AG09319 (cell line): ENCODE results near the gene KLHL28.

Experiments
- DNase-seq: peaks from one replicate; pipeline ENCODE4 v3.0.0-alpha.2; 2010; ENCODE audit warnings: low read depth; ENCODE audit errors: extremely low read depth
- TF ChIP-seq, protein P1 (sequence below): IDR thresholded peaks from 2 replicates; pipeline ENCODE4 v1.5.1; 2011; ENCODE audit warnings: low read depth, mild to moderate bottlenecking, inconsistent platforms, low read length, moderate library complexity

The KLHL28 gene

DNA sequence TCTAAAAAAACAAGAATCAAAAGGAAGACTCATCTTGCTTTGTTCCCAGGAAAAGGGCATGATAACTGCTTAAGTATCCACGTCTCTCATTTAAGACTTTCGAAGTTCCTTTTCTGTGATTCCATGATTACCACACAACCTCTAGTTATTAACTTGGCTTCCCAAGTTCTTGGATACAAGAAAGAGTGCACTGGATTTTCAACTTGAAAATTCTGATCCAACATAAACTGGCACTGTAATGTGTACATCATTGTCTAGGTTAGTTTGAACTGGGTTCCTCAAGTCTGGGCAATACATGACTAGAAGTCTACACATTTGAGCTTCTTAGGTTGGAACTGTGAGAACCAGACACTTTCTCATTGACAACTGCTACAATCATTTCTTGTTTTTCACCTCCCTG is 1.6 kb downstream of the KLHL28 start:
- DNase-seq, result no peak
- TF ChIP-seq, protein P1, sequence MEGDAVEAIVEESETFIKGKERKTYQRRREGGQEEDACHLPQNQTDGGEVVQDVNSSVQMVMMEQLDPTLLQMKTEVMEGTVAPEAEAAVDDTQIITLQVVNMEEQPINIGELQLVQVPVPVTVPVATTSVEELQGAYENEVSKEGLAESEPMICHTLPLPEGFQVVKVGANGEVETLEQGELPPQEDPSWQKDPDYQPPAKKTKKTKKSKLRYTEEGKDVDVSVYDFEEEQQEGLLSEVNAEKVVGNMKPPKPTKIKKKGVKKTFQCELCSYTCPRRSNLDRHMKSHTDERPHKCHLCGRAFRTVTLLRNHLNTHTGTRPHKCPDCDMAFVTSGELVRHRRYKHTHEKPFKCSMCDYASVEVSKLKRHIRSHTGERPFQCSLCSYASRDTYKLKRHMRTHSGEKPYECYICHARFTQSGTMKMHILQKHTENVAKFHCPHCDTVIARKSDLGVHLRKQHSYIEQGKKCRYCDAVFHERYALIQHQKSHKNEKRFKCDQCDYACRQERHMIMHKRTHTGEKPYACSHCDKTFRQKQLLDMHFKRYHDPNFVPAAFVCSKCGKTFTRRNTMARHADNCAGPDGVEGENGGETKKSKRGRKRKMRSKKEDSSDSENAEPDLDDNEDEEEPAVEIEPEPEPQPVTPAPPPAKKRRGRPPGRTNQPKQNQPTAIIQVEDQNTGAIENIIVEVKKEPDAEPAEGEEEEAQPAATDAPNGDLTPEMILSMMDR, result no peak

DNA sequence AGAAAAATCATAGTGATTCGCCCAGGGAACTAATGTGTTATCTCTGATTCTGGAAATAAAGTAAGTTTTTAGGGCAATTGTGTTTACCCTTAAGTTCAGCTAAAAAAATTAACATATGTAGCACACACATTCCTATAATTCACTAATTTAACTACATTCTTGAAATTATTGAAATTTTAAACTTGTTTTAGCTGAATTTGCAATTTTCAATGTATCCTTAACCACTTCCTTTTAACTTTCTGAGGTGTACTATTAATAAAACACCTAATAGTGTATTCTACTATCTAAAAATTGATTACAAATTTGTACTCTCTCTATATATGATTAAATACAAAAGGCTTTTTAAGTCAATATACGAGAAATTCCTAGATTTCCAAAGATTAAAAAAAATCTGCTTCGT is 2.2 kb downstream of the KLHL28 start:
- TF ChIP-seq, protein P1, result no peak
- no peak for DNase-seq

DNA sequence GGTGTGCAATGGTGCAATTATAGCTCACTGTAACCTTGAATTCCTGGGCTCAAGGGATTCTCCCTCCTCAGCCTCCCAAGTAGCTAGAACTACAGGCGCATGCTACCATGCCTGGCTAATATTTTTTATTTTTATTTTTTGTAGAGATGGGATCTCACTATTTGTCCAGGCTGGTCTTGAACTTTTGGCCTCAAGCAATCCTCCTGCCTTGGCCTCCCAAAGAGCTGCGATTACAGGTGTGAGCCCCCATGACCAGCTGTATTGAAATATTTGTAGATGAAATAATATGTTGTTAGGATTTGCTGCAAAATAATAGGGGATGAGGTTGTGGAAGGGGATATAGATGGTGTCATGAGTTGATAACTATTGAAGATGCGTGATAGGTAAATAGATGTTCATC is 4.9 kb downstream of the KLHL28 start:
- no peak for DNase-seq
- TF ChIP-seq, protein P1, result no peak

DNA sequence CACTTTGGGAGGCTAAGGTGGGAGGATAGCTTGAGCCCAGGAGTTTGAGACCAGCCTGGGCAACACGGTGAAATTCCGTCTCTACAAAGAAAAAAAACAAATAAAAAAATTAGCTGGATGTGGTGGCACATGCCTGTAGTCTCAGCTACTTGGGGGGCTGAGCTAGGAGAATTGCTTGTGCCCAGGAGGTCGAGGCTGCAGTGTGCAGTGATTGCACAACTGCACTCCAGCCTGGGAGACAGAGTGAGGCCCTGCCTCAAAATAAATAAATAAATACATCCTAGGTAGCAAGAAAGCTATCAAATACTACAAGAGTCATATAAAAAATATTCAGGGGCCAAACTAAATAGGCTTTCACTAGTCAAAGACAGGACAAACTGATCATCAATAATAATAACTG is 6.2 kb downstream of the KLHL28 start:
- DNase-seq, result no peak
- TF ChIP-seq, protein P1, result no peak

DNA sequence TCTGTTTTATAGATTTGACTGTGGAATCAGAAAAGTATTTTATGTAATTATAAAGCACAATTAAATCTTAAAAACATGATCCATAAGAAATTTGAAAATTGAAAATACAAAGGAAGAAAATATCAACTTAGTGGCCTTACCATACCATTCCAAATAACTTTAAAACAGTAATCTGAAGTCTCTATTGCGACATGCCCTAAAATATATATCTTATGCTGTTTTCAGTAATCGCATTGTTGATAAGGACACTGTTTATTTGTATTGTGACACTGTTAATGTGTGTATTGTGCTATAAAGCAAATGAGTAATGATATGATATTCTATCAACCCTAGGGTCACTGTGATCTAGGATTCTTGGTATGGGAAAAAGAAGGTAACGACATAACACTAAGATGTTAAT is 7.0 kb downstream of the KLHL28 start:
- DNase-seq, result no peak
- TF ChIP-seq, protein P1, result no peak

- DNase-seq, result no peak
- TF ChIP-seq, protein P1, result no peak
Measured at GRCh38 chr14:44952391-44953110, 9.2 kb downstream of the KLHL28 start.

DNA sequence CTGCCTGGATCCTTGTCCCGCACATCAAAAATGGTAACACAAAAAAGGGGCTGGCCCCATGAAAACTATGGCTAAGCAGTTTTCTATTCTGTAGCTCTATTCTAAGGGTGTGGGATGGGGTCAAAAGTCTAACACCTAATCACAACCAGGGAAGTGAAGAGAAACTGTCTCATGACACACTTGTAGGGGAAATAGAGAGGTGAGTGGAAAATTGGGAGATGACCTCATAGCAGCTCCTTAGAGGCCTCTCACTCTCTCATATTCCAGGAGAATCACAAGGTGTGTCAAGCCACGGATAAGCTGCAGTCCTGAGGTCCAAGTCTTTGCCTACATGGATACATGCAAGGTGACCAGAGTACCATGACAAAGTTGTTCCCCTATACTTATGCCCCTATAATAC is 10.7 kb downstream of the KLHL28 start:
- TF ChIP-seq, protein P1, result no peak
- no peak for DNase-seq
